HG02938 (cell line): ENCODE results near the gene TACR2.

Source experiments
- ATAC-seq: cut with Tn5 transposase; IDR thresholded peaks from one replicate; pipeline ENCODE4 v1.9.1; 2021; ENCODE audit warnings: mild to moderate bottlenecking, moderate library complexity; ENCODE audit not compliant: unreplicated experiment

The TACR2 gene

GRCh38 chr10:69377191-69377590 lies 39.5 kb downstream of the TACR2 start:
- ATAC-seq, result no peak

GRCh38 chr10:69376662-69377061 lies 40.1 kb downstream of the TACR2 start:
- no peak for ATAC-seq

- no peak for ATAC-seq
Measured at GRCh38 chr10:69375307-69376151, 41.2 kb downstream of the TACR2 start.

- no peak for ATAC-seq
Measured at GRCh38 chr10:69374931-69375306, 41.8 kb downstream of the TACR2 start.

- ATAC-seq, result no peak
Measured at GRCh38 chr10:69374242-69374641, 42.5 kb downstream of the TACR2 start.

GRCh38 chr10:69372126-69372980 lies 44.4 kb downstream of the TACR2 start:
- ATAC-seq, result no peak

GRCh38 chr10:69367469-69367868 lies 49.2 kb downstream of the TACR2 start:
- no peak for ATAC-seq

GRCh38 chr10:69366738-69367137 lies 50.0 kb downstream of the TACR2 start:
- no peak for ATAC-seq

- no peak for ATAC-seq
Measured at GRCh38 chr10:69364232-69364940, 52.3 kb downstream of the TACR2 start.

GRCh38 chr10:69363666-69364065 lies 53.1 kb downstream of the TACR2 start:
- no peak for ATAC-seq

GRCh38 chr10:69362471-69362954 lies 54.2 kb downstream of the TACR2 start:
- no peak for ATAC-seq

- no peak for ATAC-seq
Measured at GRCh38 chr10:69361303-69361614, 55.5 kb downstream of the TACR2 start.

GRCh38 chr10:69360485-69361302 lies 56.0 kb downstream of the TACR2 start:
- ATAC-seq, result no peak

GRCh38 chr10:69359594-69359993 lies 57.1 kb downstream of the TACR2 start:
- no peak for ATAC-seq

- ATAC-seq, result no peak
Measured at GRCh38 chr10:69359148-69359547, 57.6 kb downstream of the TACR2 start.

- ATAC-seq, result no peak
Measured at GRCh38 chr10:69358148-69358795, 58.4 kb downstream of the TACR2 start.

- no peak for ATAC-seq
Measured at GRCh38 chr10:69356187-69356586, 60.5 kb downstream of the TACR2 start.

GRCh38 chr10:69353977-69354635 lies 62.6 kb downstream of the TACR2 start:
- ATAC-seq, result no peak
